ENCODE data around the gene NMNAT1. TPM values are rescaled to one million over a fixed set of nuclear protein-coding genes. Genes with fewer than 3 reads are reported as not detected.

The NMNAT1 gene
- total RNA-seq, 2 experiments from 2014 or later = 5.6 to 6.2 TPM

GRCh38 chr1:10031461-10031860 lies 88.2 kb downstream of the NMNAT1 start:
- Mint-ChIP-seq H3K9me3 (no peaks in the 10 kb centered on the region), H3K27ac (no peak overlapping the region), H3K27me3 (no peaks in the 10 kb centered on the region), H3K36me3 (ENCODE audit: low read depth) (no peaks in the 10 kb centered on the region), H3K4me1 (peaks cover 30% of the 10 kb centered on the region), H3K4me3 (no peak overlapping the region)
- DNase-seq = no peak
- POLR2A ChIA-PET = no interaction called here
- CTCF ChIA-PET = no interaction called here

GRCh38 chr1:10032590-10033358 lies 89.5 kb downstream of the NMNAT1 start, which contains the start of gene UBE4B:
UBE4B (plus strand) TSS chr1:10032958; CDS start chr1:10033671, 713 bp downstream.
- H3K27ac Mint-ChIP-seq = peak within 1 kb of the TSS; percentile 89
- POLR2A ChIA-PET = interaction anchor here (0.9 to 1.7 kb wide), 3 partner anchors 15 to 124 kb away, joined by 3 to 7 read pairs (median 3); partner anchors contain the start of genes LZIC and NMNAT1
- DNase-seq = peak; percentile 99
- peaks cover 8% of the 10 kb centered on the region for H3K36me3 Mint-ChIP-seq (ENCODE audit: low read depth)
- H3K9me3 Mint-ChIP-seq = no peaks in the 10 kb centered on the region
- CTCF ChIA-PET = interaction anchor here (1.0 to 1.3 kb wide), 3 partner anchors 42 to 305 kb away, joined by 3 to 4 read pairs (median 3); partner anchors contain the start of genes LZIC and NMNAT1
- H3K4me1 Mint-ChIP-seq = peaks cover 30% of the 10 kb centered on the region
- no peaks in the 10 kb centered on the region for H3K27me3 Mint-ChIP-seq
- peak within 1 kb of the TSS; percentile 97 for H3K4me3 Mint-ChIP-seq

- no peak for DNase-seq
- Mint-ChIP-seq H3K27ac (peak overlapping the region; percentile 89), H3K4me3 (peak overlapping the region; percentile 97), H3K4me1 (peaks cover 30% of the 10 kb centered on the region), H3K36me3 (ENCODE audit: low read depth) (peaks cover 9% of the 10 kb centered on the region), H3K27me3 (no peaks in the 10 kb centered on the region), H3K9me3 (no peaks in the 10 kb centered on the region)
- CTCF ChIA-PET = interaction anchor here (1.0 to 1.4 kb wide), 4 partner anchors 41 to 305 kb away, joined by 3 to 5 read pairs (median 4); partner anchors contain the start of genes LZIC and NMNAT1
- POLR2A ChIA-PET = interaction anchor here (0.9 to 1.7 kb wide), 4 partner anchors 14 to 124 kb away, joined by 3 to 7 read pairs (median 3); partner anchors contain the start of genes LZIC and NMNAT1
Observed at GRCh38 chr1:10033359-10033845, 90.1 kb downstream of the NMNAT1 start.

Other genes with a start within 250 kb of the NMNAT1 start
- gene CLSTN1, start 119.5 kb upstream of the NMNAT1 start, total RNA-seq = 100 to 1,000 TPM in 1 of 2 experiments, 10 to 100 TPM in 1; 96.9 to 102 TPM
- gene CTNNBIP1, start 33.2 kb upstream of the NMNAT1 start, total RNA-seq = 10 to 100 TPM; 10.8 to 12.7 TPM
- 10 to 100 TPM; 25.2 to 26.5 TPM for gene LZIC, start 84 bp upstream of the NMNAT1 start, total RNA-seq
- not detected for gene RBP7, start 53.8 kb downstream of the NMNAT1 start, total RNA-seq
- gene UBE4B, start 89.5 kb downstream of the NMNAT1 start, total RNA-seq = 10 to 100 TPM; 28.2 to 31.3 TPM

Measured in activated CD4-positive, alpha-beta memory T cell treated with anti-CD3 and anti-CD28 coated beads, Interleukin-2, amount 10 ng/mL, durations not matched to agents 7 days and 5 days (primary cell).